NCI-H1694 treated with DMSO at 0.1 percent for 48 hours (cell line): ENCODE measurements around the gene CALCA.

Source experiments
- DNase-seq: peaks from one replicate; lab custom pipeline; 2025; lab: John Stamatoyannopoulos, UW

The CALCA gene

DNA sequence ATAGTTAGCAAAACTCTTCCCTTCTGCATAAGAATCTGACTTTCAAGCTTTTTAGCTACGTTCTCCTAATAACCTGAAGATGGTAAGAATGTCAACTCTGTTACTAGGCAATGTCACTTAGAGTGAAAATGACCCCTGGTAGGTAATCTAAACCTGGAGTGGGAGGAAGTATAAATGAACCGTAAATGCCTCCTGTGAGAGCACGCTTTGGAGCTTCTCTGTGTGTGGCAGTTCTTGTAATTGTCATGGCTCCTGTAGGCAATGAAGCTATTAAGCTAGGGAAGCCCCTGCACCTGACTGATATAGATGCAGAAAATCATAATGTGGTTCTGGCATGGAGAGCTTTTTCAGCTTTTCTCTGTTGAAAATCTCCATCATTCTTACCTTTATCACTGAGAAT lies 29.4 kb downstream of the CALCA start:
- DNase-seq = no peak

DNA sequence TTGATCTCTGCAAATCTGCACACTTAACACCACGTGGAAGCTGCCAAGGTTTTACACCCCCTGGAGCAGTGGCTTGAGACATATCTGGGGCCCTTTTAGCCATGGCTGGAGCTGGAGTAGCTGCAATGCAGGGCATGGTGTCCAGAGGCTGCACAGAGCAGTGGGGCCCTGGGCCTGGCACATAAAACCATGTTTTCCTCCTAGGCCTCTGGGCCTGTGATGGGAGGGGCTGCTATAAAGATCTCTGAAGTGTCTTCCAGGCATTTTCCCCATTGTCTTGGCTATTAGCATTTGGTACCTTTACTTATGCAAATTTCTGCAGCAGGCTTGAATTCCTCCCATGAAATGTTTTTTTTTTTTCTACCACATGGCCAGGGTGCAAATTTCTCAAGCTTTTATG lies 33.2 kb downstream of the CALCA start:
- DNase-seq = no peak

DNA sequence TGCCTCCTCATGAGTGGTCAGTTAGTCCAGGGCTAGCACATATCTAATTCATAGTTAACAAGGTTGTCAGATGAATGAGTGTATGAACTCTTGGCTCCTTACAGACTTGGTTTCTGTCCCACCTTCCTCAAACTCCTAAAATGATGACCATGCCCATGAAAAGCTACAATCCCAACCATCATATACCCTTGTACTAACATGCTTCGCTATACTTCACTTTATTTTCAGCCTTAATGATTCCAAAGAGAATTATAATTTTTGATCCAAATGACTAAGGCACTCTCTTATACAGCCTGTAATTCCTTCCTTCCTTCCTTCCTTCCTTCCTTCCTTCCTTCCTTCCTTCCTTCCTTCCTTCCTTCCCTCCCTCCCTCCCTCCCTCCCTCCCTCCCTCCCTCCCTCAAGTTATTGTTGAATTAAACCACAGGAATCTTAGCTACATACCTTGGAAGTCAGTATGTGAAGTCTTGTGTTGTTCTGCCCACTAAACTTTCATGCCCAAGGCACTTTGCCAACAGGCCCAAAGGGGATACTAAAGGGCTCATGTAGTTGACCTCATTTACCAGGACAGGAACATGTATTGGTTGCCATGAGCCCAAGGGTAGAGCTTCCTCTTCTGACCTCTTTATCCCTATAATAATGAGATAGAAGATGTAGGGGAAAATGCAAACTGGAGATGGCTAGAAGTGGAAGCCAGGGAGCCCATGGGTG lies 37.4 kb downstream of the CALCA start:
- no peak for DNase-seq

DNA sequence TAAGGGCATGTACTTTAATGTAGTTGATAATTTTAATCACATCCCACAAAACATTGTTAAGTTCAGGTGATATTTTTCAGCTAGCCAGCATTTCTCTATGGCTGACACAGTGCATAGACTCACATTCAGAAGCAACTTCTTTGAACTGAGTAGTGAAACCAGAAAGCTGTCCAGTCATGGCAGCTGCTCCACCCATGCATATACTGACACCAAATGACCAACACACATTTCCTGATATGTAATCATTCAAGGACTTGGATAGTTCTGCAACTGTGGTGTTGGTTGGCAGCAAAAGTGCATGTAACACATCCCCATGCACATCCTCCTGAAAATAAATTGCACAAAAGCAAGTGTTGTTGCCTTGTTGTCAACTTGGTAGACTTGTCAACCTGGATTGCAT lies 39.7 kb downstream of the CALCA start:
- DNase-seq = no peak

DNA sequence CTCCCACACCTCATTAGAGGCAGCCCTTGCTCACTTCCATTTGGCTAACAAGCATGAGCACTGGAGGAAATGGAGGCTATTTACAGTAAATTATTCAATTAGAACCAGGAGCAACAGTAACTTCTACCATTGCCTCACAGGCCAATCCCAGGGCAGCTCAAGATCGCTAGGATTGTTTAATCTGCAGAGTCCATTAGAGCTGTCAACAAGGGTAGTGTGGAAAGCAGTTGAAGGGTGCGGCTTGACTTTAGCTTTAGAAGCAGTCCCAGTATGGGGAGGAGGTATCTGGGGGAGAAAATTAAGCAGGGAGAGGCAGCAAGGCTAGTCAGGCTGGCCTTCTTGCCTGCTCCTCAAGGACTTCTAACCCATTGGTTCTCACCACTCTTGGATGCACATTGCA lies 41.8 kb downstream of the CALCA start:
- DNase-seq = no peak

DNA sequence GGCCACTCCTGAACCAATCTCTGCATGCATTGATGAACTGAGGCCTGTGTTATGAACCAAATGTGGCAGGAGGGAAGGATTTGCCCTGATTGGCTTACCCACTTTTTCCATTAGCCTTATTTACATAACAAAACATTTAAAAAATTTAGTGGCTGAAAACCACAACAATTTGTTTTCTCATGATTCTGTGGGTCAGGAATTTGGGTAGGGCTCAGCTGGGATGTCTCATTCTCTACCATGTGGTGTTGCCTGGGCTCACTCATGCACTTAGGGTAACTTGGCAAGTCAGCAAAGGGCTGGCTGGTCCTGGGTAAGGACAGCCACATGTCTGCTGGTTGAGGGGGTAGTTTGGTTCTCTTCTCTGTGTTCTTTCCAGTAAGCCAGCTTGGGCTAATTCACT lies 45.0 kb downstream of the CALCA start:
- DNase-seq = no peak

DNA sequence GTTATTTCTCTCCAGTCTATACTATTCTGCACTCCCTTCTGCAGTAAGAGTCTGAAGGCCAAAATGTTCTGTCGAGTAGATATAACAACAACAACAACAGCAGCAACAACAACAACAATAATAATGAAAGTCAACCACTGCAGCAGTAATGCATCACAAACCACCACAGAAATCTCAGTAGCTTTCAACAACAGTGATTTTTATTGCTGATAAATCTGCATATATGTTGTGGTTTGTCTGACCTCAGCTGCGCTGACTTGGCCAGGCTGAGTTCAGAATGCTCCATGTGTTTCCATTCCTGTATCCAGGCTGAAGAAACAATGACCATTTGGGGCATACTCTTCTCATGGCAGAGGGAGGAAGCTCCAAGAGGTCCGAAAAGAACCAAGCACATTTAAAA lies 47.8 kb downstream of the CALCA start:
- DNase-seq = no peak
